GM12875 (cell line): ENCODE results near the gene CCN5.
A peak's percentile ranks its signal among the peaks of the same experiment; 100 is the strongest.

Experiments
- H3K4me3 ChIP-seq: one replicate; pipeline ENCODE4 v1.5.1; 2011; ENCODE audit warnings: low read depth, low read length, control low read depth
- CTCF ChIP-seq: IDR thresholded peaks from 2 replicates; pipeline ENCODE4 v1.5.1; 2011; ENCODE audit warnings: low read depth, mild to moderate bottlenecking, control low read depth, inconsistent platforms, low read length, moderate library complexity, borderline replicate concordance; ENCODE audit not compliant: insufficient read depth

CCN5 gene

GRCh38 chr20:44683263-44684046, 31.7 kb upstream of the CCN5 start:
- peak; percentile 71; the same call in 1 of the 2 replicates for TF ChIP-seq CTCF
- H3K4me3 ChIP-seq, result no peak overlapping the region

DNA sequence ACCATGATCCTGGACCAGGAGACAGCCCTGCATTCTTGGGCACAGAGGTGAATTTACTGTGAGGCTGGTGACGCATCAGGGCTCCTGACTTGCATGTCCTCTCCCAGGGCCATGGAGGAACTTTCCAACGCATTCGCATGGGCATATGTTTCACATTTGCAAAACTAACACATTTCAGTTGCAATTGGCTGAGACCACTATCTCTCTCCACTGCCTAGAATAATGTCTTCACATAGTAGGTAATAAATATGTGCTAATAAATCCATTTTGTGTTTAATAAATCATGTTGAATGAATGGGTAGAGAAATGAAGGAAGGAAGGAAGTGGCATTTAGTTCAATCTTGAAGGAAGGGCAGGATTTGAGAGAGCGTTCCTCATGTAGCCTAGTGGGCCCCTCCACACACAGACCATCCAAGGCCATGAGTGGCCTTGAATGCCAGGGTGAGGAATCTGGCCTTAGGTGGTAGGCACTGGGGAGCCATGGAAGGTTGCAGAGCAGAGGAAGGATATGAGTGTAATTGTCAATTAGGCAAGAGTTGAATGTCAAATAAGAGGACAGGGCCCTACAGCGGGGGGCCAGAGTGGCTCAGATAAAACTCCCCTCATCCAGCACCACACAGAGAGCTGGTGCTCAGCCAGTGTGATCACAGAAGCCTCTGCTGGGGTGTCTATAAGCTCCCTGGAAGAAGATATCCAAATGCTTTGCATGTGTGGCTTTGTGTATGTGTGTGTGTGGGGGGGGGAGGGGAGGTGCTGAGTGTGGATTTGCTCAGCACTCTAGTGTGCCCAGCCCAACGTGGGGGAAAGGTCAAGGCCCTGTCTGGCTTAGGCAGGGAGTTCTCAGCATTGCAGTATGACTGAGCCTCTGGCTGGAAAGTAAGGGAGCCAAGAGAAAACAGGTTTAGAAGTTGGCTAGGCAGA, 30.9 kb upstream of the CCN5 start:
- no peak overlapping the region for H3K4me3 ChIP-seq
- TF ChIP-seq CTCF, result no peak

DNA sequence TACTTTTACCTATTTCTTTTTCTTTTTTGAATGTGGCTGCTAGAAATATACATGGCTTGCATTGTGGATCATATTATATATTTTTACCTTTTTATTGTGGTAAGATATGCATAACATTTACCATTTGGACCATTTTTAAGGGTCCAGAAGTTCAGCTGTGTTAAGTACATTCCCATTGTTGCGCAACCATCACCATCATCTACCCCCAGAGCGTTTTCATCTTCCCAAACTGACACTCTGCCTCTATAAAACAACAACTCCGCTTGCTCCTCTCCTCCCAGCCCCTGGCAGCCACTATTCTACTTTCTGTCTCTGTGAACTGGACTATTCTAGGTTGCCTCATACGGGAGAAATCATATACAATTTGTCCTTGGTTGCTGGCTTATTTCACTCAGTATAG, 28.2 kb upstream of the CCN5 start:
- H3K4me3 ChIP-seq, result no peak overlapping the region
- TF ChIP-seq CTCF, result no peak

GRCh38 chr20:44688053-44688625, 27.0 kb upstream of the CCN5 start:
- no peak for TF ChIP-seq CTCF
- H3K4me3 ChIP-seq, result no peak overlapping the region

DNA sequence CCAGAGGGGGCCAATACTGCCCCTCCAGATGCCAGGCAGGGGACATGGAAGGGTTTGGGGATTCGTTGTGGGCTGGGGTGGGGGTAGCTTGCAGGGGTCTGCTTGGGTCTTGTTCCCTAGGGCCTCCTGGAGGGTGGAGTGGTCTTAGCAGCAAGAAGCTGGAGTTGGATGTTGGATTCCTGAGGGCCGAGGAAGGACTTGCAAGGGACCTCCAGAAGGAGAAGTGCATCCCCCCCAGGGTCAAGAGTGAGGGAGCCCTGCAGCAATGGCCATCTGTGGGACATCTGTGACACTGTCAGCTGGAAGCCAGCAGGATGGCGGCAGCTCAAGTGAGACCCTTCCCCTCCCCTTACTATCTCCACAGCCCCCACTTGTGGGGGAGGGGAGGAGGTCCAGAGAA, 25.4 kb upstream of the CCN5 start:
- TF ChIP-seq CTCF, result no peak
- H3K4me3 ChIP-seq, result no peak overlapping the region

DNA sequence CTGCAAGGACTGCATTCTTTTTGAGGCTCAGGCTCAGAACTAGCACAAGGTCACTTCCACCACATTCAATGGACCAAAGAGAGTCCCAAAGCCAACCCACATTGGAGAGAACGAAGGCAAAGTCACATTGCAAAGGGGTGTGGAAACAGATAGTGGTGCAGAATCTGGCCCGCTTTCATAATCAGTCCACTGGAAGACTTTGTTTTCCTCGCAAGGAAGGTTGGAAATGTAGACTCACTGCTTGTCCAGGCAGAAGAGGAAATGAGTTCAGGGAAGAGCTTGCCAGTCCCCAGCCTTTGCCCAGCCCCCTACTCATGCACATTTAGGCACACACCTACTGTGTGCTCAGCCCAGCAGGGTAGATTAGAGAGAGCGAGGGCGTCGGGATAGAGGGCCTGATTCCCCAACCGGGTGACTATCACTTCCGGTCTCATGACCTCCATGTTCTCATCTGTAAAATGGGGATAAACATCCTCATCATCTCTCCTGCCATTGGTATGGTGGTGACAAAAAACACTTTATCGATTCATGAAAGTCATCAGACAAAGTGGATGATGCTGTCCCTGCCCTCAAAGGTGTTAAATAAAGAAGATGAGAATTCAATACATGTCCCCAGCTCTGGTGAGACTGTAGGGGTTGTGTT, 24.3 kb upstream of the CCN5 start:
- no peak overlapping the region for H3K4me3 ChIP-seq
- no peak for TF ChIP-seq CTCF
